Fibroblast of villous mesenchyme (primary cell): ENCODE results near the gene ITGA11. TPM values are rescaled to one million over a fixed set of nuclear protein-coding genes. Genes with fewer than 3 reads are reported as not detected.

Experiments used
- DNase-seq: peaks from one replicate; pipeline ENCODE4 v3.0.0-alpha.2; 2010; ENCODE audit warnings: low read depth
- H3K4me3 ChIP-seq: 2 replicates; pipeline ENCODE4 v1.5.1; 2011; ENCODE audit warnings: low read depth, mild to moderate bottlenecking, low read length
- CTCF ChIP-seq: IDR thresholded peaks from 2 replicates; pipeline ENCODE4 v1.5.1; 2012; ENCODE audit warnings: low read depth, mild to moderate bottlenecking, low read length; ENCODE audit not compliant: insufficient read depth
- total RNA-seq: library from RNA; depleted of rRNA; stranded (reverse); fragments of >200 nt; gene quantifications from 2 replicates; pipeline ENCODE4 v1.2.3, GENCODE V29; 2012

ITGA11 gene
- total RNA-seq, 1 donor, result 87.7 TPM

- peak; percentile 77 for DNase-seq
- no peak overlapping the region for H3K4me3 ChIP-seq
- TF ChIP-seq CTCF, result no peak
Observed at GRCh38 chr15:68441045-68441743, 9.2 kb upstream of the ITGA11 start.

DNA sequence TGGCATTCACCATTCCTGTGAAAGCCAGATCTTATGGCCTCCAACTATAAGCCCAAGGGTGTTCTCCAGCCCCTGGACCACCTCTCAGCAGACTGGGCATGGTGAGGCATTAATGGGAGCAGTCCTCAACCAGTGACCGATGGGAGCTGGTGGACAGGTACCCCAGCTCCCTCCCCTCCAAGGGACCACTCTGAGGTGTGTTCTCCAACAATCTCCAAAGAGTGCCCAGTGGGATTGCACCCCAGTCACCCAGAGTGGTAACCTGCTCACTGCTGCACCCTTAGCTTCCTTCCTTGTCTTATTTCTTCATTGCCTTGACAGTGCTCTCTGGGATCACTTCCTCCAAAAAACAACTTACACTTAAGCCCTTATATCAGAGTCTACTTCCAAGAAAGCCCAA lies 8.2 kb upstream of the ITGA11 start:
- no peak overlapping the region for H3K4me3 ChIP-seq
- TF ChIP-seq CTCF, result no peak
- no peak for DNase-seq

GRCh38 chr15:68439506-68439905 lies 7.5 kb upstream of the ITGA11 start:
- no peak for TF ChIP-seq CTCF
- DNase-seq, result no peak
- H3K4me3 ChIP-seq, result no peak overlapping the region

GRCh38 chr15:68436680-68437079 lies 4.7 kb upstream of the ITGA11 start:
- no peak for TF ChIP-seq CTCF
- DNase-seq, result no peak
- H3K4me3 ChIP-seq, result no peak overlapping the region

- no peak for TF ChIP-seq CTCF
- no peak overlapping the region for H3K4me3 ChIP-seq
- no peak for DNase-seq
Observed at GRCh38 chr15:68435966-68436365, 4.0 kb upstream of the ITGA11 start.

DNA sequence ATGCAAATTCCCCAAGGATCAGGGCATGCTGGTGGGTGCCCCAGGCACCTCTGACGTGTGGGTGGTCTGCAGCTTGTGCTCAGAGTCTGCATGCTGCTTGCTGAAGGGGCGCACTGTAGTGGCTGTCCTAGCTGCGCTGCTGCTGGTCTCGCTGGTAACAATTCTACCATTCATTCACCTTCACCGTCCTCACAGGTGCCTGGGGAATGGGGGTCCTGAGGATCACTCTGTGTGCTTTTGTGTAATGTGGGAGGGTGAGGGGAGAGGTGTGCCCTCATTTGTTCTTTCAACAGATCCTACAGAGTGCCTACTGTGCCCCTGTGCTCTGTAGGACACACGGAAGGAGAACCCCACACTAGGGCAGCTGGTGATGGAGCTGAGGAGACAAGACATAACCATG lies 2.1 kb upstream of the ITGA11 start:
- no peak for TF ChIP-seq CTCF
- H3K4me3 ChIP-seq, result no peak overlapping the region
- DNase-seq, result no peak

- DNase-seq, result no peak
- H3K4me3 ChIP-seq, result no peak overlapping the region
- no peak for TF ChIP-seq CTCF
Observed at GRCh38 chr15:68433551-68433950, 1.6 kb upstream of the ITGA11 start.
